T-helper 1 cell treated with Interleukin-12 subunit alpha and Interleukin-12 subunit beta and Interleukin-4 antibody, amounts not matched to agents 30 μg/mL and 1 μg/mL, for 36 hours (primary cell): ENCODE measurements around the gene LRCOL1.
"Not testable (repeated sequence)": the region's sequence is repeated elsewhere in the genome, so short reads cannot be mapped to it uniquely, and the experiment has no call there.

Source experiments
- H3K27ac Mint-ChIP-seq: one replicate; pipeline ENCODE4 v1.8.0; 2021; ENCODE audit warnings: mild to moderate bottlenecking, mixed read lengths
- H3K27me3 Mint-ChIP-seq: one replicate; pipeline ENCODE4 v1.8.0; 2021; ENCODE audit warnings: low read depth, mixed read lengths
- H3K36me3 Mint-ChIP-seq: one replicate; pipeline ENCODE4 v1.8.0; 2021; ENCODE audit warnings: low read depth, mixed read lengths
- H3K4me1 Mint-ChIP-seq: one replicate; pipeline ENCODE4 v1.8.0; 2021; ENCODE audit warnings: low read depth, mixed read lengths
- H3K4me3 Mint-ChIP-seq: one replicate; pipeline ENCODE4 v1.8.0; 2021; ENCODE audit warnings: mild to moderate bottlenecking, moderate library complexity, mixed read lengths
- H3K9me3 Mint-ChIP-seq: one replicate; pipeline ENCODE4 v1.8.0; 2021; ENCODE audit warnings: mixed read lengths

Gene LRCOL1

DNA sequence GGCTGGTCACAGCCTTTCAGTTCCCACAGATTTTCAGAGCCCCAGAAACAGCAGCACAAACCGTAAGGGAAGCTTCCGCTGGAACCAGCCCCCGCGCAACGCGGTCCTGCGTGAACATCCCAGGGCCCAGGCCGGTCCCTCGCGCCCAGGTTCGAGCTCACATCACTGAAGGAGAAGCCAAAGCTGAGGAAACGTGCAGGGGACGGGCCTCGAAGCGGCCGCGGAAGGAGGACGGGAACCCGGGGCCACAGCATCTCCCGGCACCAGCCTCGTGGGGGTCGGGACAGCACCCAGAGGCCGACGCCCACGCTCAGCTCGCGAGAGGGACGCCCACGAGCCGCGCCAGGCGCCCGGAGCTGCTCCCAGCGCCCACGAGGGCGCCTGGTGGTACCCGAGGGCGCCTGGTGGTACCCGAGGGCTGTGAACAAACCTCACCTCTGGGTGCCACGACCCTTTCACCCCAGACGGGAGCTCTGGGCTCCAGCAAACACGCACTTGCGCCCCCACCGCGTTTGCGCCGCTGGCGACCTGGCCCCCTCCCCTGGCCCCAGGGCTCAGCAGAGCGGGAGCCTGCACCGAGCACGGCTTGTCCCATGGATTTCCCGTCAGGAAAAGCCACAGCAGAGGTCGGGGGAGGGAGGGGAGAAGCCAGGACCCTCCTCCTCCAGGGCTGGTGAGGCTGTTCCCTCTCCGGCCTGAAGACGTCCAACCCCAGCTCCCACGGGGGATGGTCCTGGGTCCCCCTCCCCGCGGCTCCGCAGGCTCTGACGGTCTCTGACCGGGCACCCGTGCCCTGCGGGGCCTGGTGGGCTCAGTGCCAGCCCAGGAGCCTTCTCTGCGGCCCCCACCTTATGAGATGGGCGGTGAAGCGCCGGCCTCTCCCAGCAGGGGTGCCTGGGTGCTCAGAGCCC lies 6.9 kb downstream of the LRCOL1 start:
- Mint-ChIP-seq H3K4me1 (peaks cover 13% of the 10 kb centered on the region), H3K27me3 (peaks cover 62% of the 10 kb centered on the region), H3K36me3 (peaks cover 3% of the 10 kb centered on the region), H3K9me3 (no peaks in the 10 kb centered on the region), H3K4me3 (no peak overlapping the region), H3K27ac (no peak overlapping the region)

DNA sequence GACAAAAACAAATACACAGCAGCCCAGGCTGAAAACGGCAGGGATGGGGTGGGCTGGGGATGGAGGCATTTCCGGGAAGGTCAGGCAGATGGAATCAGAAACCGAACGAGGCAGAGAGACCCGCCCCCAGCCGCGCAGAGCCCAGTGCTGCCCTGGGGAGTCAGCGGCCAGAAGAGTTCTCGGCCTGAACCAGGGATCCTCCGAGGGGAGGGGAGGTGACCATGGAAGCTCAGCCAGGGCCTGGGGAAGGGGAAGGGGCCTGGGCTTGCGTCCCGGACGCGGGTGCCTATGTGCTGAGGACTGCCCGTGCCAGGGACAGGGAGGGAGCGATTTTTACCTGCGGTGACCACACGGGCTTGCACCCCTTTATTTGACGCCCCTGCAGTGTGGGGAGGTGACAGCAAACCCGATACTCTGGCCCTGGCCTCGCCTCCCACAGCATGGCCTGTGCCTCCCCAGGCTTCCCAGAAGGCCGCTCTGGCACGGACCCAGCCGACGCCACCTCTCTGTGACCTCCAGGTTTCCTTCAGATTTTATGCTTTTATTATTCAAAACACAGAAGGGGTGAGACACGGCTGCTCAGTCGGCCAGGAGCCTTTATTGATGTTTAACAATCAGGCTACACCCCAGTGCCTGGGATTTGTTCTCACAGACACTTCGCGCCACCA lies 7.7 kb downstream of the LRCOL1 start:
- H3K9me3 Mint-ChIP-seq: no peaks in the 10 kb centered on the region
- H3K27ac Mint-ChIP-seq: no peak overlapping the region
- peaks cover 59% of the 10 kb centered on the region for H3K27me3 Mint-ChIP-seq
- H3K4me3 Mint-ChIP-seq: no peak overlapping the region
- peaks cover 2% of the 10 kb centered on the region for H3K36me3 Mint-ChIP-seq
- peaks cover 12% of the 10 kb centered on the region for H3K4me1 Mint-ChIP-seq

DNA sequence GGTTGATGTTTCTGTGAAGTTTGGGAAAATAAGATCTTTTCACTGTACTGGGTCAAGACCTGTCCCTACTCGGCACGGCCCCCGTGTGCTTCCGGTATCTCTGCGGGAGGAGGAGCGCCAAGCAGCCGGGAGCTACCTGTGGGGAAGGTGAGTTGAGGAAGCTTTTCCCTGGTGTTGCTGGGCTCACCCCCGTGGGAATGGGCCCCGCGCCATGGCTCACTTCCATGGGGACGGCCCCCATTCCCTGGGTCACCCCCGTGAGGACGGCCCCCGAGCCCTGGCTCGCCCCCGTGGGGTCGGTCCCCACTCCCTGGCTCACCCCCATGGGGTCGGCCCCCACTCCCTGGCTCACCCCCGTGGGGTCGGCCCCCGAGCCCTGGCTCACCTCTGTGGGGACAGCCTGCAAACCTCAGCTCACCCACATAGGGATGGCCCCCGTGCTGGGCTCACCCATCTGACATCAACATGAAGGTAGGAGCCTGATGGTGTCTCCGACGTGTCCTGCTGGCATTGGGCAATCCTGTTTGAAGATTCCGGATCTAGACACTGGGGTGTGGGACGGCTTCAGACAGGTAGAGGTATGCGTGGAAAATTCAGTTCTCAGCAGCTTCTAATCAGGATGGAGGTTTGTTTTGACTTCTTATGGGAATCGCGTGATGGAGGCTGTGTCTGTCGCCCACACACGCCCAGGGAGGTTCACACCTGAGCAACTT lies 9.1 kb downstream of the LRCOL1 start:
- H3K27me3 Mint-ChIP-seq: peaks cover 54% of the 10 kb centered on the region
- no peaks in the 10 kb centered on the region for H3K36me3 Mint-ChIP-seq
- no peak overlapping the region for H3K27ac Mint-ChIP-seq

DNA sequence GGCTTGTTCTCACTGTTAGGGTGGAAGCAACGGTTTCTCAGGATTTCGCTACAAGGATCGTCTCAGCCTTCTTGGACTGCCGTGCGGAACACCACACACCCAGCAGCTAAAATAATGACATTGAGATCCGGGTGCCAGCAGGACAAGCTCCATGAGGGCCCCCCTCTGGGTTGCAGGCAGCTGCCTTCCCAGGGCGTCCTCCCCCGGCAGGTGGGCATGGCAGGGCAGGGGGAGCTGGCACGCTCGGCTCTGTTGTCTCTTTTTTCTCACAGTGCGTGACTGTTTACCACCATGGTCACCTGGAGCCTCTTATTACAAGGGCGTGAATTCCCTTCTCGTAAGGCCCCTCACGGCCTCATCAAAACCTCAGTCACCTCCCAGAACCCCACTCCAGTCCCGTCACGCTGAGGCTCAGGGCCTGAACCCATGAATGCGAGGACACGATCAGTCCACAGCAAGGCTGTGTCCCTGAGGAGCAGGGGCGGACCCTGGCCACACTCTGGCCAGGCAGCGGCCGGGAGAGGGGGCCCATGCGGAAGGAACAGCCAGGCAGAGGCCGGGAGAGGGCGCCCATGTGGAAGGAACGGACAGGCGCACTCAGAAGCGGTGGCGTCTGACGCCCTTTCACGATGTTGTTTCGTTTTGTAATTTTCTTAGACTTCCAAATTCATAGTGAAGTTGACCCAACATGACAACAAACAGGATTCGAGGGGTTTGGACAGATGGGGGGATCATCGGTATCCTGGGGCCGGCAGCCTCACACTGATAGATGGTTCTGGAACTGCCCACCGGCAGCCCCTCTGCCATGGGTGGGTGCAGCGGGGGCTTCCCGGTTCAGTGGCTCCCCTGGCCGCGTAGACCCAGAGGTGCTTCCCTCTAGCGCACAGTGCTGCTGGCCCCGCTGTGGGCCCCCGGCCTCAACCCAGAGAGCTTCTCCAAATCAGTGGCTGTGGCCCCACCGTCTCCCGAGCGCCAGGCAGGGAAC lies 10.0 kb downstream of the LRCOL1 start:
- H3K36me3 Mint-ChIP-seq: no peaks in the 10 kb centered on the region
- no peaks in the 10 kb centered on the region for H3K9me3 Mint-ChIP-seq
- peaks cover 14% of the 10 kb centered on the region for H3K4me1 Mint-ChIP-seq
- H3K4me3 Mint-ChIP-seq: peak overlapping the region; percentile 54
- peaks cover 53% of the 10 kb centered on the region for H3K27me3 Mint-ChIP-seq
- no peak overlapping the region for H3K27ac Mint-ChIP-seq

More for the DNA sequence above, 9.1 kb downstream of the LRCOL1 start:
- Mint-ChIP-seq H3K4me3 (peak overlapping the region; percentile 54), H3K9me3 (no peaks in the 10 kb centered on the region), H3K4me1 (peaks cover 14% of the 10 kb centered on the region)

DNA sequence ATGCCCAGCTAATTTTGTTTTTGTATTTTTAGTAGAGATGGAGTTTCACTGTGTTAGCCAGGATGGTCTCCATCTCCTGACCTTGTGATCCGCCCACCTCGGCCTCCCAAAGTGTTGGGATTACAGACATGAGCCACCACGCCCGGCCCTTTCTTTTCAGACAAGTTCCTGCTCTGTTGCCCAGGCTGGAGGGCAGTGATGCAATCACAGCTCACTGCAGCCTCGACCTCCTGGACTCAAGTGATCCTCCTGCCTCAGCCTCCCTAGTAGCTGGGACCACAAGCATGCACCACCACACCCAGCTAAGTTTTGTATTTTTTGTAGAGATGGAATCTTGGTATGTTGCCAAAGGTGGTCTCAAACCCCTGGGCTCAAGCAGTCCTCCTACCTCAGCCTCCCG lies 10.9 kb downstream of the LRCOL1 start:
- Mint-ChIP-seq H3K4me1 (peaks cover 14% of the 10 kb centered on the region), H3K27me3 (peaks cover 48% of the 10 kb centered on the region), H3K4me3 (peak overlapping the region; percentile 25)
- H3K9me3 Mint-ChIP-seq, H3K36me3 Mint-ChIP-seq, H3K27ac Mint-ChIP-seq: not testable (repeated sequence)

DNA sequence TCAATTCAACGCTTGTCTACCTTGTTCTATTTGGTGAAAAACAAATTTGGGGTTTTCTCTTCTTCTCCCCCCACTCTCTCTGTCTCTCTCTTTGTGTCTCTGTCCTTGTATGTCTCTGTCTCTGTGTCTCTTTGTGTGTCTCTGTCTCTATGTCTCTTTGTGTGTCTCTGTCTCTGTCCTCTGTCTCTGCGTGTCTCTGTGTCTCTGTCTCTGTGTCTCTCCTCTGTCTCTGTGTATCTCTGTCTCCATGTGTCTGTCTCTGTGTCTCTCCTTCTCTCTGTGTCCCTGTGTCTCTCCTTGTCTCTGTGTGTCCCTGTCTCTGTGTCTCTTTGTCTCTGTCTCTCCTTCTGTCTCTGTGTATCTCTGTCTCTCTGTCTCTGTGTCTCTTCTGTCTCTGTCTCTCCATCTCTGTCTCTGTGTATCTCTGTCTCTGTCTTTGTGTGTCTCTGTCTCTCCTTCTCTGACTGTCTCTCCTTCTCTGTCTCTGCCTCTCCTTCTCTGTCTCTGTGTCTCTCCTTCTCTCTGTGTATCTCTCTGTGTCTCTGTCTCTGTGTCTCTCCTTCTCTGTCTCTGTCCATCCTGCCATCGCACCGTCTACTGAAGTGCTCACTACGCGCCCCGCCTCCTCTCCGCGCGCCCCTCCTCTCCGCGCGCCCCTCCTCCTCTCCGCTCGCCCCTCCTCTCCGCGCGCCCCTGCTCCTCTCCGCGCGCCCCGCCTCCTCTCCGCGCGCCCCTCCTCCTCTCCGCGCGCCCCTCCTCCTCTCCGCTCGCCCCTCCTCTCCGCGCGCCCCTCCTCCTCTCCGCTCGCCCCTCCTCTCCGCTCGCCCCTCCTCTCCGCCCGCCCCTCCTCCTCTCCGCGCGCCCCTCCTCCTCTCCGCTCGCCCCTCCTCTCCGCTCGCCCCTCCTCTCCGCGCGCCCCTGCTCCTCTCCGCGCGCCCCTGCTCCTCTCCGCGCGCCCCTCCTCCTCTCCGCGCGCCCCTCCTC lies 12.8 kb downstream of the LRCOL1 start:
- Mint-ChIP-seq H3K27me3 (peaks cover 47% of the 10 kb centered on the region), H3K4me1 (peaks cover 18% of the 10 kb centered on the region), H3K4me3 (peak overlapping the region; percentile 8), H3K36me3 (no peaks in the 10 kb centered on the region), H3K27ac (no peak overlapping the region), H3K9me3 (no peaks in the 10 kb centered on the region)

DNA sequence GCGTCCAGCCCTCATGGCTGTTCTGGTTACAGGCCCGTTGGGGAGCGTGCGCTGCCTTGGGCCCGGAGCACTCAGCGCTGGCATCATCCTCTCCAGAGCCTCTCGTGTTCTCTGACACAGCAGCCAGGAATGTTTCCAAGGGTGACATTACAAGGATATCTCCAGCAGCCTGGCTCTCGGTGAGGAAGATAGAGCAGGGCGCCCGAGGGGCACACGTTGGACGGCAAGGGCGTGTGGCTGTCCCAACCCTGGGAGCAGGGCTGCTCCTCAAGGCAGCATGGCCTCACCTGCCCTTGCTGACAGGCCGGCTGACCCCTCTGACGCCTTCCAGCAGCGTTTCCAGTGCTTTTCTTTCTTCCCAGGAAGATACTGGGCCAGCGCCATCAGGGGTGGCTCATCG lies 14.4 kb downstream of the LRCOL1 start:
- no peaks in the 10 kb centered on the region for H3K36me3 Mint-ChIP-seq
- no peaks in the 10 kb centered on the region for H3K9me3 Mint-ChIP-seq
- no peak overlapping the region for H3K27ac Mint-ChIP-seq
- H3K4me1 Mint-ChIP-seq: peaks cover 17% of the 10 kb centered on the region
- H3K4me3 Mint-ChIP-seq: no peak overlapping the region
- H3K27me3 Mint-ChIP-seq: peaks cover 39% of the 10 kb centered on the region

DNA sequence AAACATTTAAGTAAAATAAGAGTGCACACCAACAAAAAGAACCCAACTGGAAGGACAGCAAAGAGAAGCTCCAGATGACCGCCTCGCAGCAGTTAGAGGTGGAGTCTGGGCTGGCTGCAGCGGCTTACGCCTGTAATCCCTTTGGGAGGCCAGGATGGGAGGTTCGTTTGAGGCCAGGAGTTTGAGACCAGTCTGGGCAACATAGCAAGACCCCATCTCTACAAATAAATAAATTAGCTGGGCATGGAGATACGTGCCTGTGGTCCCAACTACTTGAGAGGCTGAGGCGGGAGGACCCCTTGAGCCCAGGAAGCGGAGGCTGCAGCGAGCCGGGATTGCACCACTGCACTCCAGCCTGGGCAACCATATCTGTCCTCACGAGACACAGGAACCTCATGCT lies 15.2 kb downstream of the LRCOL1 start:
- peaks cover 31% of the 10 kb centered on the region for H3K27me3 Mint-ChIP-seq
- H3K27ac Mint-ChIP-seq: no peak overlapping the region
- no peaks in the 10 kb centered on the region for H3K9me3 Mint-ChIP-seq
- H3K4me3 Mint-ChIP-seq: no peak overlapping the region
- H3K36me3 Mint-ChIP-seq: no peaks in the 10 kb centered on the region
- H3K4me1 Mint-ChIP-seq: peaks cover 14% of the 10 kb centered on the region

DNA sequence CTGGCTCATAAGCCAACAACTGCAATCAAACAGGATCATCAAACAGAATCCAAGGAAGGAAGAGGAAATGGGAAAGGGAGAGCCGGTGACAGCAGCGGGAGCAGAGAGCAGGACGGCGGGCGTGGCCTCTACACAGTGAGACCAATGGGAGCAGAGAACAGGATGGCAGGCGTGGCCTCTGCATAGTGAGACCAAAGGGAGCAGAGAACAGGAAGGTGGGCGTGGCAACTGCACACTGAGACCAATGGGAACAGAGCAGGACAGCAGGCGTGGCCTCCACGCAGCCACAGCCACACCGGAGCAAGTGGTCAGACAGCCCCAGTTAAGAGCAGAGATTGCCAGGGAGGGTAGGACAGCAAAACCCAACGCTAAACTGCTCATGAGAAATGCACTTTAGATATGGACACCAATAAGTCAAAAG lies 16.4 kb downstream of the LRCOL1 start:
- H3K27ac Mint-ChIP-seq: no peak overlapping the region
- no peak overlapping the region for H3K4me3 Mint-ChIP-seq
- peaks cover 14% of the 10 kb centered on the region for H3K4me1 Mint-ChIP-seq
- H3K36me3 Mint-ChIP-seq: no peaks in the 10 kb centered on the region
- no peaks in the 10 kb centered on the region for H3K9me3 Mint-ChIP-seq
- H3K27me3 Mint-ChIP-seq: peaks cover 20% of the 10 kb centered on the region

DNA sequence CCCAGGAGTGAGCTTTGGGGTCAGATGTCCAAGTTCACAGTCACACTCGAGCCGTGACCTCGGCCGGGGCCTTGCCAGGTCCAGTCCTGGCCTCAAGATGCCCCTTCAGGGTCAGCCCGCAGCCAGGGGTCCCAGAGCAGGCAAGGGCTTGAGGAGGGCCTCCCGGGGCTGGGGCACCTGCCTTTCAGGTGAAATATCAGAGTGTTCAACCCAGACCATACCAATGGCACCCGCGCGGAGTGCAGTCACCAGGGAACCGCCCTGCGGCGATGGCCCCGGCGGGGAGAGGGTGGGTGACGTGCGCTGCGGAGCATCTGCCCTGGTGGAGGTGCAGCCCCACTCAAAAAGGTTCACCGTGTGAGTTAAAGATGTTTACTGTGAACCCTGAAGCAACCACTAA lies 16.9 kb downstream of the LRCOL1 start:
- Mint-ChIP-seq H3K4me3 (no peak overlapping the region), H3K4me1 (peaks cover 11% of the 10 kb centered on the region), H3K27ac (no peak overlapping the region), H3K9me3 (no peaks in the 10 kb centered on the region), H3K36me3 (no peaks in the 10 kb centered on the region), H3K27me3 (peaks cover 16% of the 10 kb centered on the region)

DNA sequence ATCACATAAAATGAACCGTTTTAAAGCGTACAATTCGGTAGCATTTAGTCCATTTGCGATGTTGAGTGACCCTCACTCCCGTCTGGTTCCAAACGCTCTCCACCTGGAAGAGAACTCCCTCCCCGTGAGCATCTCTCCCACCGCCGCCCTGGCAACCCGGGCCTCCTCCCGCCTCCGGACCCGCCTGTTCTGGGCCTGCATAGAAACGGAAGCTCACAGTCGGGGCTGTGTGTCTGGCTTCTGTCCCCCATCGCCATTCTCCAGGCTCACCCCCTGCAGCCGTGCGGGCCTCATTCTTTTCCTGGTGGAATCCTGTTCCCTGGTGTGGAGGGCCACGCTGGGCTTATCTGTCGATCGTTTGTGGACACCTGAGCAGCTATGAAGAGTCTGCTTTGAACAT lies 17.3 kb downstream of the LRCOL1 start:
- H3K9me3 Mint-ChIP-seq: no peaks in the 10 kb centered on the region
- H3K4me3 Mint-ChIP-seq: no peak overlapping the region
- no peak overlapping the region for H3K27ac Mint-ChIP-seq

DNA sequence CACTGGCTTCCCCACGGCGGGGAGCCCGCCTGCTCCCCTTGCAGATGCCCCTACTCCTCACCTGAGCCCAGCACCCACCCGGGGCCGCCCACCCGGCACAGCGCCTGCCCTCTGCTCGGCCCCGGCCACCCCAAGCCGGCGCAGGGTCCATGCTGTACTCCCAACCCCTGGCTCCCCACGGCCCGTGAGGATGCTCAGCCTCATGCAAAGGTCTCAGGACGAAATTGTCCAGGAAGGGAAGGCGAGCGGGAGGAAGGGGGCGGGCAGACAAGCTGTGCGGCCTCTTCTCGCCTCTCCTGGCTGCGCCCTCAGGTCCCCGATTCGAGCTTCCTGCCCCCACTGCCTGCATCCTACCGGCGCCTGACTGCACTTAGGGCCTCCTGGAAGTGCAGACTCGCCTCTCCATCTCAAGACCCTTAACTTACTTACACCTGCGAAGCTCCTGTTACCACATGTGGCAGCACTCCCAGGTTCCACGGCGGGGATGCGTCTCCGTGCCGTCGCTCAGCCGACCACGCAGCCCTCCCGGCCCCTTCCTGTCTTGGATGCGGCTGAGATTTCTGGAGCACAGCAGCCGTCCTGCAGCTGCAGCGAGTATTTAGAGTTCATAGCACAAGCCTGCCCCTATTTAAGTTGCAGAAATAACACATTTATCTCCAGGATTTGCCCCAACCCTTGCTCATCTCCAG lies 18.0 kb downstream of the LRCOL1 start:
- peaks cover 7% of the 10 kb centered on the region for H3K4me1 Mint-ChIP-seq
- no peaks in the 10 kb centered on the region for H3K36me3 Mint-ChIP-seq
- H3K27me3 Mint-ChIP-seq: peaks cover 10% of the 10 kb centered on the region
- no peak overlapping the region for H3K4me3 Mint-ChIP-seq
- no peaks in the 10 kb centered on the region for H3K9me3 Mint-ChIP-seq
- no peak overlapping the region for H3K27ac Mint-ChIP-seq

More for the DNA sequence above, 17.3 kb downstream of the LRCOL1 start:
- peaks cover 10% of the 10 kb centered on the region for H3K4me1 Mint-ChIP-seq
- peaks cover 15% of the 10 kb centered on the region for H3K27me3 Mint-ChIP-seq
- no peaks in the 10 kb centered on the region for H3K36me3 Mint-ChIP-seq
